Adrenal gland (tissue), 12 donors: ENCODE measurements around the gene SCCPDH. TPM values are rescaled to one million over a fixed set of nuclear protein-coding genes. Genes with fewer than 3 reads are reported as not detected.

Experiments
- DNase-seq, 7 donors: peaks; one replicate each; pipeline ENCODE4 v3.0.0-alpha.2; 2019 to 2020
- H3K27ac ChIP-seq, 5 donors: fragments of 200-600 bp; sonication (generic) in 4 of 5; 1 replicate in 3 of 5; 2 replicates in 2 of 5; pipeline versions ENCODE4 v1.5.1 to v1.8.0; 2016 to 2020; ENCODE audit warnings: mild to moderate bottlenecking in 1 of 5
- H3K27me3 ChIP-seq: fragments of 200-600 bp; 2 replicates; pipeline ENCODE4 v1.8.0; 2021
- H3K36me3 ChIP-seq, 2 donors: fragments of 200-600 bp; replicated peaks in 1 of 2; 1 replicate in 1 of 2; 2 replicates in 1 of 2; pipeline versions ENCODE4 v1.5.1 to v1.8.0; 2018 to 2022
- H3K4me1 ChIP-seq, 2 donors: fragments of 200-600 bp; replicated peaks in 1 of 2; 1 replicate in 1 of 2; 2 replicates in 1 of 2; pipeline versions ENCODE4 v1.5.1 to v1.8.0; 2018 to 2021
- H3K4me3 ChIP-seq, 4 donors: fragments of 200-600 bp; sonication (generic) in 3 of 4; one replicate each; pipeline ENCODE4 v1.5.1; 2016 to 2018
- H3K9me3 ChIP-seq, 3 donors: fragments of 200-600 bp; sonication (generic) in 1 of 3; replicated peaks in 1 of 3; 1 replicate in 2 of 3; 2 replicates in 1 of 3; pipeline versions ENCODE4 v1.5.1 to v1.8.0; 2016 to 2021
- POLR2A ChIP-seq, 2 donors: fragments of 450-650 bp; IDR thresholded peaks; one replicate each; pipeline ENCODE4 v1.6.1; 2017; ENCODE audit warnings: antibody characterized with exemption in 2 of 2, mild to moderate bottlenecking in 2 of 2, moderate library complexity in 1 of 2
- WGBS, 4 donors: extraction: QIAGEN DNeasy Blood & Tissue Kit in 2 of 4; methylation state at CpG; one replicate each; pipeline versions ENCODE4 v1.1.5 to v1.1.7; 2013 to 2017; 5-methylcytosine and 5-hydroxymethylcytosine counted together
- intact Hi-C, 2 donors: fragments of 100-400 bp; cut with DNase I; formaldehyde crosslinking; loops; one replicate each; pipeline versions ENCODE4 v1.14.1 to v1.15.0; 2022 to 2023
- polyA plus RNA-seq, 3 donors: library from polyadenylated mRNA; stranded (reverse); fragments of 200-250 nt in 2 of 3; fragments of 350-450 nt in 1 of 3; fragmentation: Illumina TruSeq in 1 of 3; extraction: RNeasy Lipid Tissue Mini Kit (QIAGEN cat#74804) in 1 of 3; gene quantifications; one replicate each; pipeline ENCODE4 v1.2.3, GENCODE V29; 2013 to 2014
- total RNA-seq, 9 donors: library from RNA; depleted of rRNA in 4 of 9; stranded (reverse); fragments of >200 nt in 4 of 9; fragments of 120-200 nt in 1 of 9; fragmentation: NEBNext Ultra II Directional in 1 of 9; extraction: Animal tissue kit (Norgen Biotek cat#: 25700) in 1 of 9; gene quantifications; one replicate each; pipeline versions ENCODE4 v1.1.0 to v1.2.4, GENCODE V29; 2013 to 2023
- TF ChIP-seq, protein P1 (sequence below), 6 experiments: fragments of 450-650 bp in 4 of 6; fragments of 200-600 bp in 2 of 6; sonication (generic) in 1 of 6; IDR thresholded peaks; 1 replicate in 5 of 6; 2 replicates in 1 of 6; pipeline versions ENCODE4 v1.5.1 to v1.8.0; 2016 to 2021; ENCODE audit warnings: antibody characterized with exemption in 6 of 6, mild to moderate bottlenecking in 2 of 6, moderate library complexity in 1 of 6
- donor health status: healthy with polysubstance abuse.
- donor health status: Bipolar disorder and iron deficiency.
- donor health status: DM: yes; HTN: yes; CAD: no.
- donor health status: DM: no; HTN: no; CAD: no.
- donor health status: DM: no; HTN: no; CAD: no.
- donor health status: DM: yes; HTN: yes; CAD: no.

Gene SCCPDH
- total and polyA plus RNA-seq, 12 donors = 12.0 to 180 (median 60.7) TPM

DNA sequence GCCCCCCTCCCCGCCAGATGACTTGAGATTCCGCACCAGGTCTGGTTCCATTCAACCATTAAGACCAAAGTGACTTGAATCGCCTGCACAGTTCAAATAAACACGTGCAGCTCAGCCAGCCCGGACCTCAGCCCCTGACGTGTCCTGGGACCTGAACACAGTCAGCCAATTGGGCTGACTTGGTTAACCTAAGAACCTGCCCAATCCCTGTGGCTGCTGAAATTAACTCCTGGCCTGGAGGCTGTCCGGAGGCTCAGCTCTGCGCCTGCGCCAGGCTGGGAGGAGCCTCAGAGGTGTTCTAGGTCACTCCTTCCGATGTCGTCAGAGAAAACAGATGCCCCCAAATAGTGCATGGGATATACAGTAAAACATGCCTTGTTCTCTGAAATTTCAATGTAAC lies 73.4 kb downstream of the SCCPDH start:
- Histone ChIP-seq H3K4me1 (no peaks in the 10 kb centered on the region), H3K36me3 (no peaks in the 10 kb centered on the region), H3K9me3 (no peaks in the 10 kb centered on the region), H3K4me3 (no peak overlapping the region), H3K27me3 (no peaks in the 10 kb centered on the region), H3K27ac (no peak overlapping the region)
- intact Hi-C loops = no loop called here
- 73 to 90% (median 84%) methylated on average over 7 to 11 of the region's 11 CpGs for WGBS, 4 donors
- no peak for DNase-seq
- no peak for TF ChIP-seq POLR2A (IDR thresholded peaks at IDR 0.05)
- TF ChIP-seq, protein P1, sequence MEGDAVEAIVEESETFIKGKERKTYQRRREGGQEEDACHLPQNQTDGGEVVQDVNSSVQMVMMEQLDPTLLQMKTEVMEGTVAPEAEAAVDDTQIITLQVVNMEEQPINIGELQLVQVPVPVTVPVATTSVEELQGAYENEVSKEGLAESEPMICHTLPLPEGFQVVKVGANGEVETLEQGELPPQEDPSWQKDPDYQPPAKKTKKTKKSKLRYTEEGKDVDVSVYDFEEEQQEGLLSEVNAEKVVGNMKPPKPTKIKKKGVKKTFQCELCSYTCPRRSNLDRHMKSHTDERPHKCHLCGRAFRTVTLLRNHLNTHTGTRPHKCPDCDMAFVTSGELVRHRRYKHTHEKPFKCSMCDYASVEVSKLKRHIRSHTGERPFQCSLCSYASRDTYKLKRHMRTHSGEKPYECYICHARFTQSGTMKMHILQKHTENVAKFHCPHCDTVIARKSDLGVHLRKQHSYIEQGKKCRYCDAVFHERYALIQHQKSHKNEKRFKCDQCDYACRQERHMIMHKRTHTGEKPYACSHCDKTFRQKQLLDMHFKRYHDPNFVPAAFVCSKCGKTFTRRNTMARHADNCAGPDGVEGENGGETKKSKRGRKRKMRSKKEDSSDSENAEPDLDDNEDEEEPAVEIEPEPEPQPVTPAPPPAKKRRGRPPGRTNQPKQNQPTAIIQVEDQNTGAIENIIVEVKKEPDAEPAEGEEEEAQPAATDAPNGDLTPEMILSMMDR (IDR thresholded peaks at IDR 0.05) = no peak

DNA sequence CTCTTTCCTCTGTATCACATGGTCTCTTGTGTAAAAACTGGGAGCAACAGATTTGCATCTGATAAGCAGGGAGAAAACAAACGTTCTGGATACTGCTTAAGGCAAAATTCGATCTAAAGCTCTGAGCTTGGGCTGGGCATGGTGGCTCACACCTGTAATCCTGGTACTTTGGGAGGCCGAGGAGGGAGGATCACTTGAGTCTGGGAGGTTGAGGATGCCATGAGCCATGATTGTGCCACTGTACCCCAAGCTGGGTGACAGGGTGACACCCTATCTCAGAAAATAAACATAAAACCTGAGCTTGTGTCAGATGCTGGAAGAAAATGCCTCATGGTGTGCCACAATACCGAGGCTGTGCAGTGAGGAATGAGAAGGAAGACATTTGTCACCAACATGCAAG lies 73.9 kb downstream of the SCCPDH start:
- WGBS, 4 donors = 62 to 75% (median 68%) methylated on average over 4 of the region's 4 CpGs
- Histone ChIP-seq H3K4me3 (no peak overlapping the region), H3K9me3 (no peaks in the 10 kb centered on the region), H3K27ac (no peak overlapping the region), H3K4me1 (no peaks in the 10 kb centered on the region), H3K27me3 (no peaks in the 10 kb centered on the region), H3K36me3 (no peaks in the 10 kb centered on the region)
- TF ChIP-seq POLR2A (IDR thresholded peaks at IDR 0.05) = no peak
- TF ChIP-seq, protein P1 (IDR thresholded peaks at IDR 0.05) = no peak
- intact Hi-C loops = no loop called here
- DNase-seq = no peak

DNA sequence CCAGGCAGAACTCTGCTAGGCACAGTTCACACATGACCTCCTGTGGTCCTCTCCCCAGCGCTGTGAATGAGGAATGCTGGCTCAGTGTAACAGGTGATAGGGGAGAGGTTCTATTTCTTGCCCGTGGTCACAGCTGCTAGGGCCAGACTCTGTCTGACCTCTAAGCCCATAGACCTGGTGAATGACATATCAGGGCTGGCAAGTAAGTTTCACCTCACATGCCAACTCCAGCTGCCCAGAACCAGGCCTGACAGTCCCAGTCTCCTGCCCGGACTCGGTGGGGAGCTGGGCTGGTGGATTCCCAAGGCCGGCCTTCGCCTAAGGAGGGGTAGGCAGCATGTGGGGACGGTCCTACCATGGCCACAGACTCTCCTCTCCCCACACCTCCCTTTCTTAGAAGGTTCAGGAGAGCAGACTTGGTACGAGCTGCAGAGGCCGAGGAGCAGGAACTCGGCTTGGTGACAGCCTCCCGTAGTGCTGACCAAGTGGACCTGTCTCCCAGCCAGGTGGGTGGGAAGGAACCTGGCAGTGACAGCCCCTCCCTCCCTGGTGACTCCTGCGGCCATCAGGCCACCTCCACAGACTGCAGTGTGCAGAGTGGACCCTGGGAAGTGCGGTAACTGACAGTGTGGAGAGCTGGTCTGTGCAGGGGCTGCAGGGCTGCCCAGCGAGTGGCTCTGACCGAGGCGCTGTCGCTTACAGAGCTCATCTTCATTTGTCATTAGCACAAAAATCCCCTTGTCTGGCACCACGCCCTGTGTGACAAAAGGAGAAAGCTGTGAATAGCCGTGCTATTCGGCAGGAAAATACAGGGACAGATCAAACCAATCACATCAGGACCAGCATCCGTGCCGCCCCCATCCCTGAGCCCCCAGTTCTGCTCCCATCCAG lies 74.6 kb downstream of the SCCPDH start:
- H3K36me3 ChIP-seq = no peaks in the 10 kb centered on the region
- 70 to 81% (median 77%) methylated on average over 15 to 22 of the region's 22 CpGs for WGBS, 4 donors
- H3K4me1 ChIP-seq = no peaks in the 10 kb centered on the region
- no peak overlapping the region for H3K4me3 ChIP-seq
- no peaks in the 10 kb centered on the region for H3K27me3 ChIP-seq
- DNase-seq = no peak
- no peak overlapping the region for H3K27ac ChIP-seq
- TF ChIP-seq, protein P1 (IDR thresholded peaks at IDR 0.05) = no peak
- no peak for TF ChIP-seq POLR2A (IDR thresholded peaks at IDR 0.05)
- intact Hi-C loops = no loop called here
- H3K9me3 ChIP-seq = no peaks in the 10 kb centered on the region

DNA sequence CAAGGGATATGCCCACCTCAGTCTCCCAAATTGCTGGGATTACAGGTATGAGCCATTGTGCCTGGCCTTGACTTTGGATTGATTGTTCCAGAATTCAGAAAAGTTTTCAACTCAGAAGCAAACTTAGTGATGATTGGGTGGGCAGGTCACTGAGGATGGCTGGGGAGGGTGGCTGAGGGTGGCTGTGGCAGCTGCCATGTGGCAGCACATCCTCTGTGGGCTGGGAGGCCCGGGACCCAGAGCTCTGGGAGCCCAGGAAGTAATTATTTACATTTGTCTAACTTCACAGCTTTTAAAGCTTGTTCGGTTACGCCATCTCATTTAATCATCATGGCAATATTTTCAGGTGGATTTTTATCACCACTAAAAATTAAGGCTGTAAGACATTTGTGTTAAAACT lies 76.1 kb downstream of the SCCPDH start:
- WGBS, 4 donors = 78 to 97% (median 87%) methylated on average over 3 of the region's 3 CpGs
- no peak overlapping the region for H3K4me3 ChIP-seq

More for the DNA sequence above, 76.1 kb downstream of the SCCPDH start:
- H3K9me3 ChIP-seq = no peaks in the 10 kb centered on the region
- intact Hi-C loops = no loop called here
- no peak for DNase-seq
- TF ChIP-seq, protein P1 (IDR thresholded peaks at IDR 0.05) = no peak
- TF ChIP-seq POLR2A (IDR thresholded peaks at IDR 0.05) = no peak
- H3K4me1 ChIP-seq = no peaks in the 10 kb centered on the region
- no peak overlapping the region for H3K27ac ChIP-seq
- no peaks in the 10 kb centered on the region for H3K27me3 ChIP-seq
- no peaks in the 10 kb centered on the region for H3K36me3 ChIP-seq
